Stomach (tissue), 9 donors: ENCODE results near the gene SGCE. TPM values are rescaled to one million over a fixed set of nuclear protein-coding genes. Genes with fewer than 3 reads are reported as not detected.

ENCODE experiments used
- DNase-seq, 2 donors: peaks; one replicate each; pipeline versions ENCODE4 v3.0.0 to v3.0.0-alpha.2; 2013 to 2019
- H3K27ac ChIP-seq, 5 donors: fragments of 200-600 bp in 4 of 5; sonication (generic) in 4 of 5; one replicate each; pipeline ENCODE4 v1.5.1; 2013 to 2019; ENCODE audit warnings: mild to moderate bottlenecking in 1 of 5, moderate library complexity in 1 of 5
- H3K27me3 ChIP-seq, 3 donors: fragments of 200-600 bp; sonication (generic); one replicate each; pipeline ENCODE4 v1.5.1; 2017 to 2019; ENCODE audit warnings: mixed run types in 1 of 3
- H3K36me3 ChIP-seq, 4 donors: fragments of 200-600 bp; sonication (generic); 1 replicate in 3 of 4; 2 replicates in 1 of 4; pipeline ENCODE4 v1.5.1; 2016 to 2019
- H3K4me1 ChIP-seq, 4 donors: fragments of 200-600 bp; sonication (generic); one replicate each; pipeline ENCODE4 v1.5.1; 2016 to 2019
- H3K4me3 ChIP-seq, 4 donors: fragments of 200-600 bp; sonication (generic) in 3 of 4; one replicate each; pipeline ENCODE4 v1.5.1; 2016 to 2019; ENCODE audit warnings: mild to moderate bottlenecking in 1 of 4
- H3K9me3 ChIP-seq, 4 donors: fragments of 200-600 bp; sonication (generic); one replicate each; pipeline ENCODE4 v1.5.1; 2016 to 2019
- EP300 ChIP-seq: sonication (generic); formaldehyde crosslinking; IDR thresholded peaks from one replicate; pipeline ENCODE4 v1.6.1; 2017; ENCODE audit warnings: antibody characterized with exemption
- POLR2A ChIP-seq, 4 donors: fragments of 450-650 bp; IDR thresholded peaks; one replicate each; pipeline ENCODE4 v1.6.1; 2016; ENCODE audit warnings: antibody characterized with exemption in 4 of 4, control low read depth in 2 of 4, mild to moderate bottlenecking in 1 of 4, moderate library complexity in 1 of 4
- POLR2AphosphoS5 ChIP-seq, 3 donors: sonication (generic); formaldehyde crosslinking; IDR thresholded peaks; one replicate each; pipeline ENCODE4 v1.6.1; 2016; ENCODE audit warnings: antibody characterized with exemption in 3 of 3
- WGBS, 5 donors: extraction: QIAGEN DNeasy Blood & Tissue Kit in 3 of 5; methylation state at CpG; one replicate each; pipeline versions ENCODE4 v1.1.5 to v1.1.7; 2013 to 2018; 5-methylcytosine and 5-hydroxymethylcytosine counted together
- intact Hi-C: fragments of 100-400 bp; cut with DNase I; formaldehyde crosslinking; loops from one replicate; pipeline ENCODE4 v1.15.1; 2023; ENCODE audit warnings: low total_unique reads
- polyA plus RNA-seq, 3 donors: library from polyadenylated mRNA; stranded (reverse); fragments of 200-250 nt; gene quantifications; one replicate each; pipeline ENCODE4 v1.2.3, GENCODE V29; 2013
- total RNA-seq, 5 donors: library from RNA; depleted of rRNA; stranded (reverse); fragments of >200 nt; gene quantifications; one replicate each; pipeline versions ENCODE4 v1.1.0 to v1.2.3, GENCODE V29; 2014 to 2016
- TF ChIP-seq, protein P1 (sequence below), 7 experiments: fragments of 450-650 bp in 4 of 7; fragments of 200-600 bp in 3 of 7; sonication (generic) in 3 of 7; IDR thresholded peaks; one replicate each; pipeline ENCODE4 v1.5.1; 2016 to 2019; ENCODE audit warnings: antibody characterized with exemption in 7 of 7, control low read depth in 2 of 7, mild to moderate bottlenecking in 1 of 7
- donor health status: healthy with polysubstance abuse.
- donor health status: Bipolar disorder and iron deficiency.
- donor health status: healthy.

The SGCE gene
- total and polyA plus RNA-seq, 8 donors: 12.0 to 142 (median 66.9) TPM

DNA sequence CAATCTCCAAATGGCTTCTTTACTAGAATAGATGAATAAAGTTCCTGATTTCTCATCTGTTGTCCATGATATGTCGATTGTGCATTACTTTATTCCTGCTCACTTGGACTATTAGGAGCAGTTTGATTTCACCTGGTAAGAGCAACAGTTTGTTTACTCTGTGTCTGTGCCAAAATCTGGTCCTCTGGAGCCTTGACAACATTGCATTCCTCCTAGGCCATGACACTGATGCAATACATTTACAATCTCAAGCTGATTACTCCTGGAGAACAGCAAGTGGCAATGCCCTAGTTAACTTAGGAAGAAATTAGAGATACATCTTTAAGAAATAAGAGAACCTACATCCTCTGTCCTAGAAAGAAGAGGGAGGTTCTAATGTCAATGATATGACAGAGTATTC lies 71.8 kb downstream of the SGCE start:
- peak in 1 of 2 donors; percentile 59 for DNase-seq
- Histone ChIP-seq H3K4me1 (peaks cover 0 to 6% (median 2%) of the 10 kb centered on the region in 4 donors), H3K27ac (no peak overlapping the region), H3K36me3 (peaks cover 0 to 5% (median 1%) of the 10 kb centered on the region in 4 donors), H3K9me3 (no peaks in the 10 kb centered on the region), H3K27me3 (no peaks in the 10 kb centered on the region), H3K4me3 (no peak overlapping the region)
- TF ChIP-seq, protein P1, sequence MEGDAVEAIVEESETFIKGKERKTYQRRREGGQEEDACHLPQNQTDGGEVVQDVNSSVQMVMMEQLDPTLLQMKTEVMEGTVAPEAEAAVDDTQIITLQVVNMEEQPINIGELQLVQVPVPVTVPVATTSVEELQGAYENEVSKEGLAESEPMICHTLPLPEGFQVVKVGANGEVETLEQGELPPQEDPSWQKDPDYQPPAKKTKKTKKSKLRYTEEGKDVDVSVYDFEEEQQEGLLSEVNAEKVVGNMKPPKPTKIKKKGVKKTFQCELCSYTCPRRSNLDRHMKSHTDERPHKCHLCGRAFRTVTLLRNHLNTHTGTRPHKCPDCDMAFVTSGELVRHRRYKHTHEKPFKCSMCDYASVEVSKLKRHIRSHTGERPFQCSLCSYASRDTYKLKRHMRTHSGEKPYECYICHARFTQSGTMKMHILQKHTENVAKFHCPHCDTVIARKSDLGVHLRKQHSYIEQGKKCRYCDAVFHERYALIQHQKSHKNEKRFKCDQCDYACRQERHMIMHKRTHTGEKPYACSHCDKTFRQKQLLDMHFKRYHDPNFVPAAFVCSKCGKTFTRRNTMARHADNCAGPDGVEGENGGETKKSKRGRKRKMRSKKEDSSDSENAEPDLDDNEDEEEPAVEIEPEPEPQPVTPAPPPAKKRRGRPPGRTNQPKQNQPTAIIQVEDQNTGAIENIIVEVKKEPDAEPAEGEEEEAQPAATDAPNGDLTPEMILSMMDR (IDR thresholded peaks at IDR 0.05): no peak
- TF ChIP-seq POLR2AphosphoS5 (IDR thresholded peaks at IDR 0.05): peak in 1 of 3 donors; percentile 28
- TF ChIP-seq EP300: no peak
- no peak for TF ChIP-seq POLR2A (IDR thresholded peaks at IDR 0.05)
- 30 to 66% (median 42%) methylated on average over 1 of the region's 1 CpG for WGBS, 5 donors
- intact Hi-C loops: no loop called here

DNA sequence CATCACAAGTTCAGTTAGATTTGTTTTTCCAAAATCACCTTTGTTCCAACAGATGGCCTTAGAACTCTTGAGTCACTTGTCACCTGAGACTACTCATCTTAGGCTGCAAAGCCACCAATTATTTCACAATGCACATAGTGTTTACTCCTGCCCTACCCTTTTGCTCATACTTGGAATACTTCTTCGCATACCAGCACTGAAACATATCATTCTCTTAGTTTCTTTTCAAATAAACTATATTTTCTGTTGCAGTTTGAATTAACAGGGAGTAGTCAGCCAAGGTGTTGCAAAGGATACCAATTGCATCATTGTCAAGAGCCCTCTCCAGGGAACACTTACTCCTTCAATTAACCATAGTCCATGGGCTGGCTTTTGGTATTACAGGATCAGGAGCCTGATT lies 75.3 kb downstream of the SGCE start:
- Histone ChIP-seq H3K27me3 (no peaks in the 10 kb centered on the region), H3K4me3 (no peak overlapping the region), H3K36me3 (peaks cover 0 to 14% (median 2%) of the 10 kb centered on the region in 4 donors), H3K9me3 (peaks cover 0 to 9% (median 6%) of the 10 kb centered on the region in 4 donors), H3K27ac (no peak overlapping the region), H3K4me1 (peaks cover 0 to 6% (median 2%) of the 10 kb centered on the region in 4 donors)
- TF ChIP-seq POLR2A (IDR thresholded peaks at IDR 0.05) (no peak), EP300 (no peak), POLR2AphosphoS5 (IDR thresholded peaks at IDR 0.05) (no peak)
- TF ChIP-seq, protein P1 (IDR thresholded peaks at IDR 0.05): no peak
- intact Hi-C loops: no loop called here
- peak in 1 of 2 donors; percentile 18 for DNase-seq
- WGBS, 5 donors: 53 to 74% (median 70%) methylated on average over 1 of the region's 1 CpG

DNA sequence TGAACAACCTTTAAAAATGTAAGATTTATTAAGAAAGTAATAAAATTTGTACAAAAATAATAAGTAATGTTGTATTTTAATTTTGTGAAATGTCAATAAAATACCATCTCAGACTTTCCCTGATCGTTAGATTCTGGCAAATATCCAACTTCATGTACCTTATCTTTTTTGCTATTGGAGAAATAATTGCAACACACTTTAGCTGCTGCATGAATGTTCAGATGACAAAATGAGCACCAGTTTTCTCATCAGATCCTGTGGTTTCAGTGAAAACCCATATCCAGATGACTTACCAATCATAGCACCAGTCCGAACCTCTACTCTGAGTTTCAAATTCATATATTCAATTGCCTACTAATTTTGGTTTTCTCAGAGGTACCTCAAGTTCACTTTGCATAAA lies 76.5 kb downstream of the SGCE start:
- 69 to 78% (median 74%) methylated on average over 2 of the region's 2 CpGs for WGBS, 5 donors
- intact Hi-C loops: no loop called here
- no peak for DNase-seq
- H3K36me3 ChIP-seq: peaks cover 0 to 26% (median 6%) of the 10 kb centered on the region in 4 donors
- no peak overlapping the region for H3K4me3 ChIP-seq
- peaks cover 0 to 6% (median 2%) of the 10 kb centered on the region in 4 donors for H3K4me1 ChIP-seq
- H3K27me3 ChIP-seq: no peaks in the 10 kb centered on the region
- TF ChIP-seq, protein P1 (IDR thresholded peaks at IDR 0.05): no peak
- no peak for TF ChIP-seq EP300
- TF ChIP-seq POLR2A (IDR thresholded peaks at IDR 0.05): no peak
- TF ChIP-seq POLR2AphosphoS5 (IDR thresholded peaks at IDR 0.05): no peak
- peaks cover 0 to 21% (median 18%) of the 10 kb centered on the region in 4 donors for H3K9me3 ChIP-seq
- no peak overlapping the region for H3K27ac ChIP-seq

DNA sequence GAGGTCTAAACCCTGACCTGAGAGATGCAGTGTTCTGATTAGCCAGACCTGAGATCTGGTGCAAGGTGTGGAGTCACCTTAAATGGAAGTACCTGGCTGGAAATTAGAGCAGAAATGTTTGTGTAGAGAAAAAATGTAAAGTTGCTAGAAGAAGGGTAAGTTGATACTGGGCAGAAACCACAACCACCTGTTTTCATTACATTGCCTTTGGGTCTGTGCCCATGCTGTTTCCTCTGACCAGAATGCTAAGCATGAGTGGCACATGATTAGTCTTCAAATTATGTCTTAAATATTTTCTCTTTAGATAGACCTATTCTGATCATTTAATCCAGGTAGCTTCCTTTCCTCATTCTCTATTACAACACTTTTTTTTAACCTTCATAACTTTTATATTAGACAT lies 77.3 kb downstream of the SGCE start:
- Histone ChIP-seq H3K36me3 (peaks cover 0 to 32% (median 6%) of the 10 kb centered on the region in 4 donors), H3K4me1 (no peaks in the 10 kb centered on the region), H3K4me3 (no peak overlapping the region), H3K27me3 (no peaks in the 10 kb centered on the region), H3K27ac (no peak overlapping the region), H3K9me3 (peaks cover 0 to 21% (median 19%) of the 10 kb centered on the region in 4 donors)
- TF ChIP-seq POLR2AphosphoS5 (IDR thresholded peaks at IDR 0.05): no peak
- TF ChIP-seq, protein P1 (IDR thresholded peaks at IDR 0.05): no peak
- no peak for TF ChIP-seq EP300
- no peak for TF ChIP-seq POLR2A (IDR thresholded peaks at IDR 0.05)
- intact Hi-C loops: no loop called here
- DNase-seq: no peak
